ENCODE measurements around the gene LCOR.

DNA sequence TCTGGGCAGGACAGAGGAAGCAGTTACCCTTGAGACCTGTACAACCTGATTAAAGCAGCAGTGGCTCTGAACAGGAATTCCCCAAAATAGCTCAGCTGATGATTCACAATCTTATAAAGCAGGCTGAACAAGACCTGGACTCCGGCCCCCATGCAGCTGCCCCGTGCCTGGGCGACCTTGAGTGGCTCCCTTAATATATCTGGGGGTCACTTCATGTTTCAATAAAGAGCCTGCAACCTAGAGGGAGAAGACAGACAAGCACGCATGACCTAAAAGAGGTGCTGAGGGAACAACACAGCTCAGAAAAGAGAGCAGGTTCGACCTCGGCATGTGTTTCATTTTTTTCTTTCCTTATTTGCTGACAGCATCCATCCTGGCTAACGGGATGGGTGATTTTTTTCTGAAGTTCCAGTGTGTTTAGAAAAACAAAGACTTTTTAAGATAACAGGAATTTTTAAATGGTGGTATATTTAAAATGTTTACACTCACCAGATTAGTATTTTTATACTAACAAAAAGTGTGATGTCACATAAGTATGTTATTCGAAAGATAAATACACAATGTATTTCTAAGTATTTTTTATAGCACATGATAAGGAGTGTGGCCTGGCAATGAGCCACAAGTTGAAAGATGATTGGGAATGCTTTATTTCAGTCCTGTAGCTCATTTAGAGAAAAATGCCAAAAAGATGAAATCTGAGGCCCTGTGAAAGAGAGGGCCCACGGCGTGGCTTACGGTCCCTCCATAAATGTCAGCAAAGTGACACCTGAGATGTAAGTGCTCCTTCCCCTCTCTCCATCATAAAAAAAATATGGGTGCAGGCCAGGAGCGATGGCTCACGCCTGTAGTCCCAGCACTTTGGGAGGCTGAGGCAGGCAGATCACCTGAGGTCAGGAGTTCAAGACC lies 192.3 kb downstream of the LCOR start:
- TF ChIP-seq, protein P1, sequence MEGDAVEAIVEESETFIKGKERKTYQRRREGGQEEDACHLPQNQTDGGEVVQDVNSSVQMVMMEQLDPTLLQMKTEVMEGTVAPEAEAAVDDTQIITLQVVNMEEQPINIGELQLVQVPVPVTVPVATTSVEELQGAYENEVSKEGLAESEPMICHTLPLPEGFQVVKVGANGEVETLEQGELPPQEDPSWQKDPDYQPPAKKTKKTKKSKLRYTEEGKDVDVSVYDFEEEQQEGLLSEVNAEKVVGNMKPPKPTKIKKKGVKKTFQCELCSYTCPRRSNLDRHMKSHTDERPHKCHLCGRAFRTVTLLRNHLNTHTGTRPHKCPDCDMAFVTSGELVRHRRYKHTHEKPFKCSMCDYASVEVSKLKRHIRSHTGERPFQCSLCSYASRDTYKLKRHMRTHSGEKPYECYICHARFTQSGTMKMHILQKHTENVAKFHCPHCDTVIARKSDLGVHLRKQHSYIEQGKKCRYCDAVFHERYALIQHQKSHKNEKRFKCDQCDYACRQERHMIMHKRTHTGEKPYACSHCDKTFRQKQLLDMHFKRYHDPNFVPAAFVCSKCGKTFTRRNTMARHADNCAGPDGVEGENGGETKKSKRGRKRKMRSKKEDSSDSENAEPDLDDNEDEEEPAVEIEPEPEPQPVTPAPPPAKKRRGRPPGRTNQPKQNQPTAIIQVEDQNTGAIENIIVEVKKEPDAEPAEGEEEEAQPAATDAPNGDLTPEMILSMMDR (IDR thresholded peaks at IDR 0.05; ENCODE audit: low read depth, low read length), result no peak
- TF ChIP-seq, protein P2, sequence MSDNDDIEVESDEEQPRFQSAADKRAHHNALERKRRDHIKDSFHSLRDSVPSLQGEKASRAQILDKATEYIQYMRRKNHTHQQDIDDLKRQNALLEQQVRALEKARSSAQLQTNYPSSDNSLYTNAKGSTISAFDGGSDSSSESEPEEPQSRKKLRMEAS (IDR thresholded peaks at IDR 0.05; ENCODE audit: low read depth, low read length), result no peak
- TF ChIP-seq POLR2A (IDR thresholded peaks at IDR 0.05; ENCODE audit: extremely low read depth, insufficient read length) (no peak), MYC (IDR thresholded peaks at IDR 0.05; ENCODE audit: low read depth, low read length) (no peak)

All from NB4 (cell line).